Measurements from ENCODE around the gene ZFP90. TPM values are rescaled to one million over a fixed set of nuclear protein-coding genes. Genes with fewer than 3 reads are reported as not detected.
A peak's percentile ranks its signal among the peaks of the same experiment; 100 is the strongest.

ZFP90 gene
- polyA plus RNA-seq, 2 of the 4 experiments (the other 2 are of a cell fraction), result 13.8 to 21.6 TPM

GRCh38 chr16:68508641-68509240 lies 30.4 kb upstream of the ZFP90 start:
- H3K27ac ChIP-seq, result no peak overlapping the region
- no peaks in the 10 kb centered on the region for H3K9me3 ChIP-seq
- no peak overlapping the region for H3K4me2 ChIP-seq
- H3K4me3 ChIP-seq, result no peak overlapping the region
- ChIA-PET POLR2A (no interaction called here), CTCF (interaction anchor here (3.8 kb wide), 1 partner anchor 12 kb away, joined by 23 read pairs; no protein-coding TSS in a partner anchor)
- no peak for FAIRE-seq
- no peak for ATAC-seq
- TF ChIP-seq RCOR1 (IDR thresholded peaks at IDR 0.05; ENCODE audit: low read depth, low read length), result no peak
- no peak for TF ChIP-seq CEBPB (IDR thresholded peaks at IDR 0.05)
- TF ChIP-seq HES2 (IDR thresholded peaks at IDR 0.05), result no peak
- no peak for TF ChIP-seq CHD4 (IDR thresholded peaks at IDR 0.05; ENCODE audit: borderline replicate concordance)
- TF ChIP-seq ZNF302 (CRISPR knock-in tag; IDR thresholded peaks at IDR 0.05), result no peak
- TF ChIP-seq MAZ (IDR thresholded peaks at IDR 0.05; ENCODE audit: borderline replicate concordance, low read depth, low read length), result no peak
- no peak for TF ChIP-seq REST (IDR thresholded peaks at IDR 0.05)
- TF ChIP-seq EHMT2 (IDR thresholded peaks at IDR 0.05; ENCODE audit: low read depth), result no peak
- TF ChIP-seq HEYL (CRISPR knock-in tag; IDR thresholded peaks at IDR 0.05), result no peak
- no peak for TF ChIP-seq ELK1 (IDR thresholded peaks at IDR 0.05; ENCODE audit: low read depth, low read length)
- no peak for TF ChIP-seq FOSB (CRISPR knock-in tag; IDR thresholded peaks at IDR 0.05)
- TF ChIP-seq BCL3 (IDR thresholded peaks at IDR 0.05), result no peak
- no peak for TF ChIP-seq RNF2 (IDR thresholded peaks at IDR 0.05; ENCODE audit: borderline replicate concordance, low read depth)
- no peak for TF ChIP-seq TP53 (CRISPR knock-in tag; IDR thresholded peaks at IDR 0.05)
- no peak for TF ChIP-seq PHF8 (IDR thresholded peaks at IDR 0.05; ENCODE audit: borderline replicate concordance, low read depth)
- no peak for TF ChIP-seq HDAC2 (IDR thresholded peaks at IDR 0.05)
- no peak for TF ChIP-seq NPAS2 (CRISPR knock-in tag; IDR thresholded peaks at IDR 0.05; ENCODE audit: borderline replicate concordance)
- 59% methylated on average over 6 of the region's 7 CpGs for WGBS (ENCODE audit: missing lambda C conversion rate)
- no peak for DNase-seq (ENCODE audit: low read depth in 1 of 2, low spot score in 1 of 2)
- H3K4me1 ChIP-seq, result no peaks in the 10 kb centered on the region

GRCh38 chr16:68509381-68509780 lies 29.7 kb upstream of the ZFP90 start:
- Histone ChIP-seq H3K4me2 (no peak overlapping the region), H3K4me3 (no peak overlapping the region), H3K9me3 (no peaks in the 10 kb centered on the region), H3K27ac (no peak overlapping the region), H3K4me1 (no peaks in the 10 kb centered on the region)
- ChIA-PET CTCF (interaction anchor here (0.6 to 3.8 kb wide), 10 partner anchors 11 to 142 kb away, joined by 3 to 23 read pairs (median 4); no protein-coding TSS in a partner anchor), POLR2A (no interaction called here)
- TF ChIP-seq POLR2A (IDR thresholded peaks at IDR 0.05; ENCODE audit: low read length) (no peak), RAD21 (conservative IDR thresholded peaks at IDR 0.05 in 1 of 2, IDR thresholded peaks at IDR 0.05 in 1 of 2) (no peak), ZC3H11A (IDR thresholded peaks at IDR 0.05) (no peak), MAX (IDR thresholded peaks at IDR 0.05) (no peak)
- DNase-seq (ENCODE audit: low read depth in 1 of 2, low spot score in 1 of 2), result no peak
- 61% methylated on average over 6 of the region's 6 CpGs for WGBS (ENCODE audit: missing lambda C conversion rate)
- peak in 1 of 2 experiments; percentile 25; a peak in 2 of 6 replicates for ATAC-seq
- no peak for FAIRE-seq
